HG03135 (cell line): Measurements from ENCODE around the gene TFF1.
"Not testable (repeated sequence)": the region's sequence is repeated elsewhere in the genome, so short reads cannot be mapped to it uniquely, and the experiment has no call there.

Source experiments
- ATAC-seq: cut with Tn5 transposase; IDR thresholded peaks from one replicate; pipeline ENCODE4 v1.9.1; 2021; ENCODE audit warnings: mild to moderate bottlenecking, moderate library complexity; ENCODE audit not compliant: unreplicated experiment

The TFF1 gene

GRCh38 chr21:42366292-42367010 is at the start of gene TFF1:
Gene TFF1, minus strand, starts transcription at chr21:42366535. Its CDS starts 40 bp downstream, at chr21:42366495.
- ATAC-seq: no peak

- peak; percentile 66 for ATAC-seq
Measured at GRCh38 chr21:42414928-42415769, 48.8 kb upstream of the TFF1 start.

DNA sequence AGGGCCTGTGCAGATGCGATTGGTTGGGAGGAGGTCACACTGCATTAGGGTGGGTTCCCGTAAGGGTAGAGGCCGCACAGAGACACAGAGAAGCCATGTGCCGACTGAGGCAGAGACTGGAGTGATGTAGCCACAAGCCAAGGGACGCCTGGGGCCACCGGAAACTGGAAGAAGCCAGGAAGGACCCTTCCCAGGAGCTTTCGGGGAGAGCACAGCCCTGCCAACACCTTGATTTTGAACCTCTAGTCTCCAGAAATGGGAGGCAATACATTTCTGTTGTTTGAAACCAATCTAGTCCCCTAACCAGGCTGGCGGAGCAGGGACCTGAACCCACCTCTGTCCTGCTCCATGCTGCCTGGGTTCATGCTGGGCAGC is 48.2 kb upstream of the TFF1 start:
- ATAC-seq: no peak

- no peak for ATAC-seq
Measured at GRCh38 chr21:42414066-42414465, 47.7 kb upstream of the TFF1 start.

GRCh38 chr21:42413500-42413899 is 47.2 kb upstream of the TFF1 start:
- ATAC-seq: no peak

DNA sequence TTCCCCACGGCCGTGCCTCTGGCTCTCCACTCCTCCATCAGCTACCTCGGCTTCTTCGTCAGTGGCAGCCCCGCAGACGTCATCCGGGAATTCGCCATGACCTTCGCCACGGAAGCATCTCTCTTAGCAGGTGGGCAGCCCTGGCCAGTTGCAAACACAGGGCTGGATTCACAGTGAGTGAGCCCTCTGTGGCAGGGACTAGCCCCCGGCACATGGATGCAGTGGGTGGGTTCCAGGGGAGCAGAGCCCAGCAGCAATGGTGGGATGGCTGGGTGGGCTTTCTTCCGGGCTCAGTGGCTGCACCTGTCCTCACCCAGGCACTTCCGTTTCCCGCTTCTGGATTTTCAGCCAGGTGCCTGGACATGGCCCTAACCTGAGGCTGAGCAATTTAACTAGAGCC is 46.8 kb upstream of the TFF1 start:
- no peak for ATAC-seq

- no peak for ATAC-seq
Measured at GRCh38 chr21:42412636-42412933, 46.2 kb upstream of the TFF1 start.

- no peak for ATAC-seq
Measured at GRCh38 chr21:42411891-42412635, 45.7 kb upstream of the TFF1 start.

- ATAC-seq: no peak
Measured at GRCh38 chr21:42411197-42411869, 45.0 kb upstream of the TFF1 start.

GRCh38 chr21:42409366-42409765 is 43.0 kb upstream of the TFF1 start:
- no peak for ATAC-seq

DNA sequence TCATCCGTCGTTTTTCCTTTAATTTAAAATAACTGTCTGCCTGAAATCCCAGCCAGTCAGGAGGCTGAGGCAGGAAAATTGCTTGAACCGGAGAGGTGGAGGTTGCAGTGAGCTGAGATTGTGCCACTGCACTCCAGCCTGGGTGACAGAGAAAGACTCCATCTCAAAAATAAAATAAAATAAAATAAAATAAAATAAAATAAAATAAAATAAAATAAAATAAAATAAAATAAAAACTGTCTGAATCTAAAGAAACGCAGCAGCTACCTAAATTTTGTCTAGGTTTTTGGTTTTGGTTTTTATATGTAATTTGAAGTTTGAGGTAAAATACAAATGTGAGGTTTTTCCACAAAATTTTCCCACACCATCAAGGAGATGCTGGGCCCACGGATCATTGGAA is 42.4 kb upstream of the TFF1 start:
- not testable (repeated sequence) for ATAC-seq

- no peak for ATAC-seq
Measured at GRCh38 chr21:42407476-42407875, 41.1 kb upstream of the TFF1 start.

DNA sequence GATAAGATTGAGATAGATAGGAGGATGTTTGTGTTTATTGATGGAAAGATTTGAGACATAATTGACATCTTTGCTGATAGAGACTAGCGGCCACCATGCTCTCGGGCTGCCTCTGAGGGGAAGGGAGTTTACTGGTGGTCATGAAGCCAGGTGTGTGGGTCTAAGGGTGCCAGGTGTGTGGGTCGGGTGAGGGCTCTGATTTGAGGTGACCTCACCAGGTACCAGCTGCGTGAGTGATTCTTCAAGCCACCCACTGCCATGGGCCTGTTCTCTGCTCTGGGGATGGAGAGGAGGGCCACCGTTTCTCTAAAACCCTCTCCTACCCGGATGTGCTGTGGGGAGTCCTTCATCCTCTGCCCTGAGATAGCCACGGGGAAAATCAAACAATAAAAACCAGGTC is 40.5 kb upstream of the TFF1 start:
- ATAC-seq: no peak

DNA sequence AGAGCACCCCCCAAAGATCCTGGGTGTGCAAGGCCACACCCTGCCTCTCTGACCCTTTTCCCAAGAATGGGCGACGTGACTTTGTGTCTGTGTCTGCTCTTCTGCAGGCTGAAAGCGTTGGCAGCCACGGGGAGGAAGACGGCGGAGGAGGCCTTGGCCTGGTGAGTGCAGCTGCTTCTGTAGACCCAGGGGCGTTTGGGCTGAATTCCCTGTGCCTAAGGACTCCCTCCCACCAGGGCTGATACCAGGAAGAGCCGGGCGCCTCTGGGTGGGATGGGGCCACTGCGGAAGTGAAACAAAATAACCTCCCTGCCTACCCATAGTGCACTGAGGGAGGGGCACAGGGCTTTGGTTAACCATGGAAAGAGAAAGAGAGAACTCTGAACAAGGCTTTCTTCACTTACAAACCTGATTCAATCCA is 39.9 kb upstream of the TFF1 start:
- no peak for ATAC-seq

DNA sequence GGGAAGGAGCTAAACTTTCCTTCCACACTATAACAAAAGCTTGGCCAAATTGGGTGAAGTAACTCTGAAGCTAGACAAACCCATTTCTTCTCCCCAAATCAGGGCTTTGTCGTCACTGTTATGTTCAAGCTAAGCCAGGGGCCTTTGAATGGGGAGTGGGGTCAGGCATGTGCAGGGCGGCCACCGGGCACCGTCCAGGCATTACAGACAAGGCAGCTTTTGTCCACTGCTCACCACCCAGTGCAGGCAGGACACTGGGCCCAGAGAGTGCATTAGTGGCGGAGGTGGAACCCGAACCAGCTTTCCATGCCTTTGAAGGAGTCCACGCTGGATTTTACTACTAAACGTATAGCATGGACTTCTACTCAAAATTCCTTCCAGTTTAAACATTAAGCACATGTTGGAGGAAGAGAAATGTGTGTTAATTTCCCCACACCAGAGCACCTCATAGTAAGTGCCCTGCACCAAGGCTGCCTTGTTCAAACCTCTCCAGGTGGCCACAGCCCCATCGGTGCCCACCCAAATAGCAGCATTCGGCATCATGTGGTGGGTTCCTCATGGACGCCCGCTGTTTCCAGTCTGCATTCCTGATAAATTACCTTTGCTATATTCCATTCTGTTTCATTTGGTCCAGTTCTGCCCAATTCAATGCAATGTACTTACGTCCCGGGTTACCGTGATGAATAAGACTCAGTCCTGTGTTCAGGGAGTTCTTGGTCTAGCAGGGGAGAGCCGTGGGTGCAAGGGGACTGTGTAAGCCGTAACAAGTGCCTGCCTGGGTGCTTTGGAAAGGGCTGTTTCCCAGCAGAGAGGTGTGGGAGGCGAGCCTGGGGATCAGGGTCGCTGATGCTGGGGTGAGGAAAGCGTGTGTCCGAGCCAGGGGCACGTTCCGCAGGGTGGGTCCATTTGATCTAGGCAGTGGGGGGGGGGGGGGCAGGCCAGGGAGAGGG is 39.0 kb upstream of the TFF1 start:
- no peak for ATAC-seq

DNA sequence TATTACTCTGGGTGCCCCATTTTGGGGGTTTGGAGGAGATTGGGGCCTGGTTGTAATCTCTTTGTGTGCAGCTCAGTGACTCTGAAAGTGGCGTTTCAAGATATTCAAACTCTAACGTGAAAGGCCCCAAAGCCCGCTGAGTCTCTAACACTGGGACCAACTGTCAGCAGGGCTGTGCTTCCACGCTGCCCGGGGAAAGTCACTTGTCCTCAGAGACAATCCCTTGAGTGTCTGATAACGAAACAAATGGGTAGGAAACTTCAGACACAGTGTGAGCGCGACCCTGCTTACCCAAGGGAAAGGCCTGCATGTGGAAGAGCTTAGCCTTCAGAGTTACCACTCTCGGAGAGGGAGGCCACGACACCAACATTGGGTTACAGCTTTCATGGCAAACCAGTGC is 38.2 kb upstream of the TFF1 start:
- ATAC-seq: no peak

DNA sequence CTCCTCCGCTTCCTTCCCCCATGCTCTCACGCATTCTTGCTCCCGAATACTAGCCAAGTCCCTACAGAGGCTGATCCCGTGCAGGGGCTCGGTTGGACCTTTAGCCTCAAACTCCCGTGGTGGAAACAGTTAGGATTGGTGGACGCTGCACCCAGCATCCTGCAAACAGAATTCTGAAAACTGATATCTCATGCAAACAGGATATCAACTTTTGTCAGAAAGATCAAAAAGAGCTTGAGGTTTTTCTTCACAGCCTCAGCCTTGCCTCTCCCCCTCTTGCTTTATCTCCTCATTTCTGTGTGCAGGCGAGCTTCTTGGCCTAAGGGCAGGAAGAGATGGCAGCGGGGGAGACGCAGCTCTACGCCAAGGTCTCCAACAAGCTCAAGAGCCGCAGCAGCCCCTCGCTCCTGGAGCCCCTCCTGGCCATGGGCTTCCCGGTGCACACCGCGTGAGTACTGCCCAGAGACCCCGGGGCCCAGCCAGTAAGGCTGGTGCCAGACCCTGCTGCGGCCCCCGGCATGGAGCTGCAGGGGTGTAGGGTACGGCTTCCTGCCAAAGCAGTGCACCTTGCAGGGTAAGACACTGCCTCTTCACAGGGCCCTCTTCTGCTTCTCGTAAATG is 37.4 kb upstream of the TFF1 start, which contains the start of gene UBASH3A:
Gene UBASH3A (plus strand): TSS at position 292 of the 621 bp plus-strand sequence. CDS start 44 bp downstream, at position 336.
- ATAC-seq: no peak

GRCh38 chr21:42401820-42402251 is 35.5 kb upstream of the TFF1 start:
- no peak for ATAC-seq

DNA sequence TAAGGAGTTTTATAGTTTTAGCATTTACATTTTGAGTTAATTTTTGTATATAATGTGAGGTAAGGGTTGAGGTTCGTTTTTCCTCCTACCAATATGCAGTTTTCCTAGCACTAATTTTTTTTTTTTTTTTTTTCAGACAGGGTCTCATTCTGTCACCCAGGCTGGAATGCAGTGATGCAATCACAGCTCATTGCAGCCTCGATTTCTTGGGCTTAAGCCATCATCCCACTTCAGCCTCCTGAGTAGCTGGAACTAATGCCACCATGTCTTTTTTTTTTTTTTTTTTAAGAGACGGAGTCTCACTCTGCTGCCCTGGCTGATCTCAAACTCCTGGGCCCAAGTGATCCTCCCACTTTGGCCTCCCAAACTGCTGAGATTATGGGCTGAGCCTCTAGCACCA is 34.8 kb upstream of the TFF1 start:
- ATAC-seq: no peak
